Keratinocyte (primary cell): Measurements from ENCODE around the gene ARHGAP24. TPM values are rescaled to one million over a fixed set of nuclear protein-coding genes. Genes with fewer than 3 reads are reported as not detected.

ENCODE experiments used
- DNase-seq: peaks from one replicate; pipeline ENCODE4 v3.0.0-alpha.2; 2011; ENCODE audit warnings: low read depth, missing footprints, low spot score
- FAIRE-seq: peaks from 2 replicates; lab custom pipeline; 2011; peaks lifted over from hg19 to GRCh38; lab: Jason Lieb, UNC
- H2AFZ ChIP-seq: 2 replicates; pipeline ENCODE4 v1.6.0; 2012; ENCODE audit warnings: low read length, control low read depth, inconsistent platforms; ENCODE audit not compliant: control insufficient read depth
- H3K27ac ChIP-seq: 2 replicates; pipeline ENCODE4 v1.5.1; 2011; ENCODE audit warnings: low read length; ENCODE audit not compliant: control insufficient read depth, insufficient read depth
- H3K27me3 ChIP-seq: 3 replicates; pipeline ENCODE4 v1.6.0; 2011; ENCODE audit warnings: low read length; ENCODE audit not compliant: control insufficient read depth, insufficient read depth; ENCODE audit errors: extremely low read depth
- H3K36me3 ChIP-seq, 2 experiments: 2 replicates in 1 of 2; 3 replicates in 1 of 2; pipeline ENCODE4 v1.5.1; 2011; ENCODE audit warnings: low read length in 2 of 2, mild to moderate bottlenecking in 1 of 2; ENCODE audit not compliant: control insufficient read depth in 2 of 2, insufficient read depth in 2 of 2; ENCODE audit errors: extremely low read depth in 1 of 2
- H3K4me1 ChIP-seq: 3 replicates; pipeline ENCODE4 v1.5.1; 2011; ENCODE audit warnings: low read length; ENCODE audit not compliant: control insufficient read depth, insufficient read depth; ENCODE audit errors: extremely low read depth
- H3K4me2 ChIP-seq: 3 replicates; pipeline ENCODE4 v1.6.0; 2011; ENCODE audit warnings: low read depth, low read length; ENCODE audit not compliant: control insufficient read depth, insufficient read depth; ENCODE audit errors: extremely low read depth
- H3K4me3 ChIP-seq, 3 experiments: fragments of 200-600 bp in 1 of 3; sonication (generic) in 1 of 3; 2 replicates in 2 of 3; 3 replicates in 1 of 3; pipeline ENCODE4 v1.5.1; 2011 to 2016; ENCODE audit warnings: low read length in 3 of 3, mild to moderate bottlenecking in 3 of 3, control low read depth in 2 of 3, inconsistent platforms in 1 of 3, low read depth in 1 of 3, mixed read lengths in 1 of 3, mixed run types in 1 of 3, moderate library complexity in 1 of 3; ENCODE audit not compliant: control insufficient read depth in 2 of 3, insufficient read depth in 2 of 3; ENCODE audit errors: extremely low read depth in 1 of 3
- H3K79me2 ChIP-seq: 2 replicates; pipeline ENCODE4 v1.6.0; 2012; ENCODE audit warnings: low read length; ENCODE audit not compliant: control insufficient read depth, insufficient read depth
- H3K9ac ChIP-seq: 3 replicates; pipeline ENCODE4 v1.6.0; 2011; ENCODE audit warnings: low read length; ENCODE audit not compliant: control insufficient read depth, insufficient read depth; ENCODE audit errors: extremely low read depth
- H3K9me1 ChIP-seq: 3 replicates; pipeline ENCODE4 v1.6.0; 2011; ENCODE audit warnings: low read length; ENCODE audit not compliant: control insufficient read depth, insufficient read depth; ENCODE audit errors: extremely low read depth
- H3K9me3 ChIP-seq: 2 replicates; pipeline ENCODE4 v1.5.1; 2012; ENCODE audit warnings: low read depth, low read length; ENCODE audit not compliant: control insufficient read depth
- H4K20me1 ChIP-seq: 3 replicates; pipeline ENCODE4 v1.6.0; 2011; ENCODE audit warnings: low read length; ENCODE audit not compliant: control insufficient read depth, insufficient read depth; ENCODE audit errors: extremely low read depth
- EZH2 ChIP-seq: IDR thresholded peaks from one replicate; pipeline ENCODE4 v1.6.1; 2012; ENCODE audit warnings: inconsistent platforms, mild to moderate bottlenecking, low read length, moderate library complexity
- dilution Hi-C: fragments of 300-500 bp; cut with MboI; formaldehyde crosslinking; loops from one replicate; pipeline ENCODE4 v1.7.0; 2020; ENCODE audit warnings: low sequenced_read_pairs; ENCODE audit not compliant: extremely low pct_ligation_motif_present
- polyA plus RNA-seq, 5 experiments: library from polyadenylated mRNA; depleted of rRNA in 3 of 5; stranded (reverse) in 3 of 5; stranded (forward) in 1 of 5; unstranded in 1 of 5; fragments of >200 nt; gene quantifications; 1 replicate in 1 of 5; 2 replicates in 3 of 5; 3 replicates in 1 of 5; pipeline versions ENCODE4 v1.2.1 to v1.2.3, GENCODE V29; 2011 to 2012; ENCODE audit warnings: missing spikeins in 2 of 5, low read depth in 1 of 5, low replicate concordance in 1 of 5
- TF ChIP-seq, protein P1 (sequence below), 3 experiments: IDR thresholded peaks in 1 of 3; conservative IDR thresholded peaks in 1 of 3; optimal IDR thresholded peaks in 1 of 3; 2 replicates in 2 of 3; 3 replicates in 1 of 3; pipeline versions ENCODE3 to v1.5.1; 2011; ENCODE audit warnings: low read length in 3 of 3, mild to moderate bottlenecking in 3 of 3, moderate library complexity in 2 of 3, control low read depth in 1 of 3, inconsistent platforms in 1 of 3; ENCODE audit not compliant: insufficient read depth in 2 of 3; ENCODE audit errors: extremely low read depth in 1 of 3

The ARHGAP24 gene
- polyA plus RNA-seq, 1 donor (not counting 4 experiments of a cell fraction or from before 2014, with no cell fraction given): 0.87 TPM

DNA sequence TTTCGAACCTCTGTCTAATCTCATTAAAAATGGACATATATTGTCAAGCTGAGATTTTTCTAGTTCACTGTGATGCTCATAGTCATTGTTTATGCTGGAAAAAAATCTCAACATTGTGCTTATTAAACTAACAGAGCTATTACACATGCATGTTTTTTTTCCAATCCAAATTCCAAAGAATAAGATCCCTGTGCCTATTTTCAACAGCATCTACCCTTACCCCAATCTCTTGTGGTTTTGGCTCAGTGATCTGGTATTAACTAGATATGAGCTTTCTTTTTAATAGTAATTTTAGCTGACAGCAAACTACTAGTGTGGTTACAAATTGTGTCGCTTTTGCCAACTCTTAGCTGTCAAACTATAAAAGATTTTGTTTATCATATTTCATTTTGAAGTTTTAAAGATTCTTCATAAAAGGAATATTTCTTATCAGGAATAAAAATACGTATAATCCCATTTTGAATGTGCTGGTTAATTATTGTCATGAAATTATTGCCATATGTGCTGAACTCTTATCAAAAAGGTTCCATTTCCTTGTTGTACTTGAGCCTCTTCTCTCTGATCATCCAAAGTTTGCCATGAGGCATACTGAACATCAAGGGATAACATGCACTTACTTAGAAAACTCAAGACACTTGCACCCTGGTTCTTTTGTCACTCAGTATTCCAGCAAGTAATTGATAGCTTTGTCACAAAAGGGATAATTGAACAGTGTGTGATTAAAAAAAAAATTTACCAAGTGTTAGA is 241.2 kb downstream of the ARHGAP24 start:
- no peak for FAIRE-seq
- Histone ChIP-seq H3K79me2 (no peaks in the 10 kb centered on the region), H2AFZ (no peak overlapping the region), H3K9ac (no peak overlapping the region), H3K36me3 (no peaks in the 10 kb centered on the region), H3K4me2 (no peak overlapping the region), H3K27ac (no peak overlapping the region), H3K9me3 (no peaks in the 10 kb centered on the region), H3K27me3 (no peaks in the 10 kb centered on the region), H3K9me1 (no peaks in the 10 kb centered on the region), H3K4me3 (no peak overlapping the region), H4K20me1 (no peaks in the 10 kb centered on the region), H3K4me1 (peaks cover 13% of the 10 kb centered on the region)
- dilution Hi-C loops: no loop called here
- DNase-seq: no peak
- no peak for TF ChIP-seq EZH2
- TF ChIP-seq, protein P1, sequence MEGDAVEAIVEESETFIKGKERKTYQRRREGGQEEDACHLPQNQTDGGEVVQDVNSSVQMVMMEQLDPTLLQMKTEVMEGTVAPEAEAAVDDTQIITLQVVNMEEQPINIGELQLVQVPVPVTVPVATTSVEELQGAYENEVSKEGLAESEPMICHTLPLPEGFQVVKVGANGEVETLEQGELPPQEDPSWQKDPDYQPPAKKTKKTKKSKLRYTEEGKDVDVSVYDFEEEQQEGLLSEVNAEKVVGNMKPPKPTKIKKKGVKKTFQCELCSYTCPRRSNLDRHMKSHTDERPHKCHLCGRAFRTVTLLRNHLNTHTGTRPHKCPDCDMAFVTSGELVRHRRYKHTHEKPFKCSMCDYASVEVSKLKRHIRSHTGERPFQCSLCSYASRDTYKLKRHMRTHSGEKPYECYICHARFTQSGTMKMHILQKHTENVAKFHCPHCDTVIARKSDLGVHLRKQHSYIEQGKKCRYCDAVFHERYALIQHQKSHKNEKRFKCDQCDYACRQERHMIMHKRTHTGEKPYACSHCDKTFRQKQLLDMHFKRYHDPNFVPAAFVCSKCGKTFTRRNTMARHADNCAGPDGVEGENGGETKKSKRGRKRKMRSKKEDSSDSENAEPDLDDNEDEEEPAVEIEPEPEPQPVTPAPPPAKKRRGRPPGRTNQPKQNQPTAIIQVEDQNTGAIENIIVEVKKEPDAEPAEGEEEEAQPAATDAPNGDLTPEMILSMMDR (optimal IDR thresholded peaks at IDR 0.05 in 1 of 3, IDR thresholded peaks at IDR 0.05 in 1 of 3, conservative IDR thresholded peaks at IDR 0.05 in 1 of 3; ENCODE audit: extremely low read depth in 1 of 3, insufficient read depth in 2 of 3, low read length in 3 of 3): no peak

DNA sequence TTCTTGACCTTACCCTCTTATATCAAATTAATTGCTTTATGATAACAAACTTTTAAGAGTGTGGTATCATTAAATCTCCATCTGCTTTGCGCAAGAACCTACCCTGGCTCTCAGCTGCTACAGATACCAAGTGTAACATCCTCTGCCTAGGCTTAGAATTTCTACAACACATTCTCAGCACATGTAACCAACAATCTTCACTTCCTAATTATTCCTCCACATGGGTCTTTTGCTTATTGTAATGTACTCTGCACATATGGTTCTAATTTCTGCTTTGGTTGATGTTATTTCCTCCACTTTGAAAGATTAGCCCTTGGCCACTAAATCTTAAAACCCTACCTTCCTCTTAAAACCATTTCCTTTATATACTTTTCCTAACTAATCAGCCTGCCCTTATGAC is 242.4 kb downstream of the ARHGAP24 start:
- Histone ChIP-seq H3K36me3 (no peaks in the 10 kb centered on the region), H3K4me3 (no peak overlapping the region), H3K79me2 (no peaks in the 10 kb centered on the region), H3K27ac (no peak overlapping the region), H3K9me3 (no peaks in the 10 kb centered on the region), H3K9ac (no peak overlapping the region), H3K27me3 (no peaks in the 10 kb centered on the region), H3K4me2 (no peak overlapping the region), H3K4me1 (peaks cover 13% of the 10 kb centered on the region), H2AFZ (no peak overlapping the region), H4K20me1 (no peaks in the 10 kb centered on the region), H3K9me1 (no peaks in the 10 kb centered on the region)
- no peak for DNase-seq
- dilution Hi-C loops: no loop called here
- no peak for FAIRE-seq
- TF ChIP-seq EZH2: no peak
- TF ChIP-seq, protein P1 (optimal IDR thresholded peaks at IDR 0.05 in 1 of 3, IDR thresholded peaks at IDR 0.05 in 1 of 3, conservative IDR thresholded peaks at IDR 0.05 in 1 of 3; ENCODE audit: extremely low read depth in 1 of 3, insufficient read depth in 2 of 3, low read length in 3 of 3): no peak
